Measurements from ENCODE around the gene NKAIN2.
"Not testable (repeated sequence)": the region's sequence is repeated elsewhere in the genome, so short reads cannot be mapped to it uniquely, and the experiment has no call there.

The NKAIN2 gene

GRCh38 chr6:124703541-124703940 is 899.9 kb downstream of the NKAIN2 start:
- no peak for DNase-seq

DNA sequence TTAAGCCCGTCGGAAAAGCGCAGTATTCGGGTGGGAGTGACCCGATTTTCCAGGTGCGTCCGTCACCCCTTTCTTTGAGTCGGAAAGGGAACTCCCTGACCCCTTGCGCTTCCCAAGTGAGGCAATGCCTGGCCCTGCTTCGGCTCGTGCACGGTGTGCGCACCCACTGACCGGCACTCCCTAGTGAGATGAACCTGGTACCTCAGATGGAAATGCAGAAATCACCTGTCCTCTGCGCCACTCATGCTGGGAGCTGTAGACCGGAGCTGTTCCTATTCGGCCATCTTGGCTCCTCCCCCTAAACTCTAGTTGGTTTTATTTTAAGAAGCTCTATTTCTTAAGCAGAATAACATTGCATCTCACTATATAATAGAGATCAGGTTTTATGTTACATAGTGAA is 908.9 kb downstream of the NKAIN2 start:
- DNase-seq: not testable (repeated sequence)

DNA sequence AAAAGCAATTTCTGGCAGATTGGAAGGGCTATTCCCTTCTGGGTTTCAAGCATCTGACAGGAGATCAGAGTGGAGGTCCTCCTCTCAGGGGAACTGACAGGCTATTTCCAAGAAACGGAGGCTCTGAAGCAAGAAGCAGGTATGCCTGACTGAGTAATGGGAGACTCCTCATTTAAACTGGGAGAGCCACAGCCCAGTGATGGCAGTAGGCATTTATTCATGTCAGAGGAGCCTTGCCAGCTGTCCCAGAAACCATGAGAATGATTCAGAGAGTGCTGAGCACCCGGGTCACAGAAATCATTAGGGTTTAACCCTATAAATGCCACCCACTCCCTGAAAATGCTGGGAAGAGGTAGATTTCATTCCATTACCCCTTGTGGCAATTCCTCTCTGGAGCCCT is 911.1 kb downstream of the NKAIN2 start:
- no peak for DNase-seq

- DNase-seq: peak in 1 of 14 donors; percentile 45
Measured at GRCh38 chr6:124719913-124720312, 916.2 kb downstream of the NKAIN2 start.

- no peak for DNase-seq
Measured at GRCh38 chr6:124721331-124721730, 917.7 kb downstream of the NKAIN2 start.

- no peak for DNase-seq
Measured at GRCh38 chr6:124722141-124722878, 918.6 kb downstream of the NKAIN2 start.

DNA sequence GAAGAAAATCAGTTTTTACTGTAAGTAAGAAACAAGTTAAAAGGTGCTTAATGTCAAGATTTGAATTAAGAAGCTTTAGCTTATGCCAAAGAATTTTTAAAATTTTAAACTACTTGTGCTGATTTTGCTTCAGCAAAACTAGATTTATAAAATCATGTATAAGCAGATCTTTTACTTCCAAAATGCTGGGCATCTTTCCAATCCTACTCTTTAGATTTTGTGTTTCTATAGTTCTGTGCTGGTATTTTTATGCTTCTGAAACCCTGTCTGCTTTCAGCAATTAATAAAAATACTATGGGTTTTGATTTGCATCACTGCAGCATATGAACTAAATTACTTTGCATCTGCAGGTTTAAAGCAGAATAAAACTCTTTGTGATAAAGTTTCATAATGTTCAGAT is 920.0 kb downstream of the NKAIN2 start:
- DNase-seq: no peak

GRCh38 chr6:124737804-124738203 is 934.1 kb downstream of the NKAIN2 start:
- not testable (repeated sequence) for DNase-seq

GRCh38 chr6:124738482-124738881 is 934.8 kb downstream of the NKAIN2 start:
- no peak for DNase-seq

DNA sequence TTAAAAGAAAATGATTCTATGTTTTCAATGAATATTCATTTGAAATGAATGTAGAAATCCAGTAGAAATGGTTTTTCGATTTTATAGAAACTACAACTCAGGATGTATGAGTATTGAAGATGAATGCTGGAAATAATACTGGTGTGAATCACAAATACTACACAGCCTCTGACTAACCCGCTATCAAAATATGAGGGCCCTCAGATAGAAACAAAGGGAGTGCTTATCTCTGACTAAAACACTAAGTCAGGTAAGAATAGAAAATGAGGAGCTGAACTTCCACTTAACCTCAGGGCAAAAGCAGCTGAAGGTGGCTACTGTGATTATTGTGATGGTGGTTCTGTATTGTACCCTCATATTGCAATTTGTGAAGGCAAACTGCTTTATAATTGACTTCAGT is 937.7 kb downstream of the NKAIN2 start:
- DNase-seq: no peak

DNA sequence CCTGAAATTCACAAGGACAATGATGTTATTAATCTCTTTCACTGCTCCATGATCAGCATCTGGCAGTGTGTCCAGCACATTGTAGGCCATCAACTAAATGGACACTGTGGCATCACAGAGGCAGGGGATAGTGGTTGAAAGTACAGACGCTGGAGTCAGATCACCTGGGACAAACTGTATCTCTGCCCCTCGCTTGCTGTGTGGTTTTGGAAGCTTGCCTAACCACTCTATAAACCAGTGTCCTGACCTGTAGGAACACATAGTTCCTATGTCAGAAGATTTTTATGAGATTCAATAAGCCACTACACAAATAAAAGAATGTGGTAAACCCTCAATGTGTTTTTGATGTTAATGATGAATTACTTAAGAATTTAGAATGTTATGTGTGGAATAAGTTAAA is 939.3 kb downstream of the NKAIN2 start:
- DNase-seq: no peak

GRCh38 chr6:124743420-124743819 is 939.8 kb downstream of the NKAIN2 start:
- no peak for DNase-seq

DNA sequence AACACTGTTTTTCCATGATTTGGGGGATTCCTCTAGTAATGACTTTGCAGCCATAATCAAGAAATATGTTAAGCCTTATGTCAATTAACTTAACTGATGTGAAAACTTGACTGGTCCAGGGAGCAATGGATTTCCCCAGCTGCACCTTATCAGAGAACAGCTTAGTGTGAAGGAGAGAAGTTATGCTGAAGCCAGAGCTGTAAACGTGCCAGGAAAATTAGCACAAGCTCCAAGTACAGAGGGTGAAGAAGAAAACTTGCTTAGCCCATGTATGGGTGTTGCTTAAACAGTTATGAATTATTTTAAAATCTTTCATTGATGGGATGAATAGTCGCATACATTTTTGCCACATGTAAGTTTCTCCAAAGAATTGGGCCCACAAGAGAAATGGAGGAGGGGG is 943.7 kb downstream of the NKAIN2 start:
- no peak for DNase-seq

- DNase-seq: no peak
Measured at GRCh38 chr6:124748778-124749177, 945.1 kb downstream of the NKAIN2 start.

- no peak for DNase-seq
Measured at GRCh38 chr6:124753001-124753400, 949.3 kb downstream of the NKAIN2 start.

GRCh38 chr6:124753562-124754105 is 950.0 kb downstream of the NKAIN2 start:
- no peak for DNase-seq

DNA sequence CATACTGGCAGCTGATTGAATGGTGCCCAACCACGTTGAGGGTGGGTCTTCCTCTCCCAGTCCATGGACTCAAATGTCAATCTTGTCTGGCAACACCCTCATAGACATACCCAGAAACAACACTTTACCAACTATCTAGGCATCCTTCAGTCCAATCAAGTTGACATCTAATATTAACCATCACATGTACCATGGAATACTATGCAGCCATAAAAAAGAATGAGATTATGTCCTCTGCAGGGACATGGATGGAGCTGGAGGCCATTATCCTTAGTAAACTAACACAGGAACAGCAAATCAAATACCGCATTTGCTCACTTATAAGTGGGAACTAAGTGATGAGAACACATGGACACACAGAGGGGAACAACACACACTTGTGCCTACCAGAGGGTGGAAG is 951.7 kb downstream of the NKAIN2 start:
- no peak for DNase-seq

- DNase-seq: no peak
Measured at GRCh38 chr6:124757560-124757959, 953.9 kb downstream of the NKAIN2 start.

- no peak for DNase-seq
Measured at GRCh38 chr6:124758663-124759062, 955.0 kb downstream of the NKAIN2 start.

DNA sequence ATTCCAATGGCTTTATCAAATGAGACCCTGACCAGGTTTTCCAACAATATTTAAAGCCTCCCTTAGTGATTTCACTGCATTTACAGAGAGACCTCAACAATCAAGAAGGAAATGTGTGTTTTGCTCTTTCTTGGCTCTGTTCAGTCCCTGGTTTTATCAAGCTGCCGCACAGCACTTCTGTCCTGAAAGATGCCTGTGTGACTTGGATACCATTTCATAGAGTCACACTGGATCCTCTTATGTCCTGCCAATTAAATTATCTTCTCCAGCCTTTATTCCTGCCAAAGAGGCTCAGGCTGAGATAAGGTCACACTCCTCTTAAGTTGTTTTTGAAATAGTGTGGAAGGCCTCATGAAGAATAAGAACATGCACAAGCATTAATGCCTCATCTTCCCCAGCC is 961.6 kb downstream of the NKAIN2 start:
- DNase-seq: peak in 1 of 14 donors; percentile 3

DNA sequence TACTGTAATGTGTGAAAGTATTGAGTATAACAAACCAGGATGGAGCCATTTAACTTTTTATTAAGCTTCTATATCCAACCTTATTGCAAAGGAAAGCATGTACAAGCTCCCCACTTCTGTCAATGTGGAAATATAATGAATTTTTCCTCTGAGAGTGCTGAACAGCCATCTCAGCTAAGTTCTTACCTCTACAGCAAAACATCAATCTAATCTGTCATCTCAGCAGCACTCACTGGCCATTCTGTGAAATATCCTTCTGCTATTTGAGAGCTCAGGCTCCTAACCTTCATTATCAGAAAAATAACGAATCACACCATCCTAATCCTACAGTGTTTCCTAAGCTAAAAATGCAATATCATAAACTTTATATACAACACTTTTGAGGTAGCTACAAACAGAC is 964.6 kb downstream of the NKAIN2 start:
- DNase-seq: no peak

DNA sequence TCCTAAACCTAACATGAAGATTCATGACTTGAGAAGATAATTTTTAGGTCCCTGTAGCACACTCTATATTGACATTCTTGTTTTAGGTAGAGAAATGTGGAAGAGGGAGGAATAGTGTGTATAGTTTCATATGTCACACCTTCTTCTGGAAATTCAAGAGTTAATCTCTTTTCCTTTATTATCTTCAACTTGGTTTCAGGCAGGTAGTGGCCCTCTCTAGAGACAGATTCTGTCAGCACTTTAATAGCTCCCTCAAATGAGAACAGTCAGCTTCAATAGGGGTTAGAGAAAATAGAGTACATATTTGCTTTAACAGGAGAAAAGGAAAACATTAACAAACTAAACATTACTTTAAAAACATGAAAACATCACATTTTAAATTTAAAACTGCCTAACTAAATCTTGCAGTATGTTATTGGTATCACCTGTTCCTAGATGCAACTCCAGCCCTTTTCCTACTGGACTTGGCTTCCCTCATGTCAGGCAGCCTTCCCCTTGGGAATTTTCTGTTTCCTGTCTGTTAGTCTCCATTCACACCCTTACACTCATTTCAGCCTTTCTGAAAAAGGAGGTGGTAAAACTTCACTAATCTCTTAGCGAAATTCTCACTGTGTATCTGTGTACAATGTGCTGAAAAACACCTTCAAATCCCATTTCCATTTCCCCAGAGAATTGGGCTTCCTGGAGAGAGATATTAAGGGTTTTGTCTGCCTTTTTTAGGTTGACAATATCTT is 966.3 kb downstream of the NKAIN2 start:
- no peak for DNase-seq

- no peak for DNase-seq
Measured at GRCh38 chr6:124770784-124771183, 967.1 kb downstream of the NKAIN2 start.

All from C1 segment of cervical spinal cord (tissue), 14 donors.